VCaP (cell line): Measurements from ENCODE around the gene PELI3.
"Not testable (repeated sequence)": the region's sequence is repeated elsewhere in the genome, so short reads cannot be mapped to it uniquely, and the experiment has no call there.

Experiments used
- H3K27ac ChIP-seq: fragments of 450-650 bp; 2 replicates; pipeline ENCODE4 v1.5.1; 2017
- TF ChIP-seq, protein P1 (sequence below): fragments of 450-650 bp; conservative IDR thresholded peaks from 2 replicates; pipeline ENCODE4 v1.5.1; 2017; ENCODE audit warnings: mild to moderate bottlenecking, moderate library complexity

The PELI3 gene

DNA sequence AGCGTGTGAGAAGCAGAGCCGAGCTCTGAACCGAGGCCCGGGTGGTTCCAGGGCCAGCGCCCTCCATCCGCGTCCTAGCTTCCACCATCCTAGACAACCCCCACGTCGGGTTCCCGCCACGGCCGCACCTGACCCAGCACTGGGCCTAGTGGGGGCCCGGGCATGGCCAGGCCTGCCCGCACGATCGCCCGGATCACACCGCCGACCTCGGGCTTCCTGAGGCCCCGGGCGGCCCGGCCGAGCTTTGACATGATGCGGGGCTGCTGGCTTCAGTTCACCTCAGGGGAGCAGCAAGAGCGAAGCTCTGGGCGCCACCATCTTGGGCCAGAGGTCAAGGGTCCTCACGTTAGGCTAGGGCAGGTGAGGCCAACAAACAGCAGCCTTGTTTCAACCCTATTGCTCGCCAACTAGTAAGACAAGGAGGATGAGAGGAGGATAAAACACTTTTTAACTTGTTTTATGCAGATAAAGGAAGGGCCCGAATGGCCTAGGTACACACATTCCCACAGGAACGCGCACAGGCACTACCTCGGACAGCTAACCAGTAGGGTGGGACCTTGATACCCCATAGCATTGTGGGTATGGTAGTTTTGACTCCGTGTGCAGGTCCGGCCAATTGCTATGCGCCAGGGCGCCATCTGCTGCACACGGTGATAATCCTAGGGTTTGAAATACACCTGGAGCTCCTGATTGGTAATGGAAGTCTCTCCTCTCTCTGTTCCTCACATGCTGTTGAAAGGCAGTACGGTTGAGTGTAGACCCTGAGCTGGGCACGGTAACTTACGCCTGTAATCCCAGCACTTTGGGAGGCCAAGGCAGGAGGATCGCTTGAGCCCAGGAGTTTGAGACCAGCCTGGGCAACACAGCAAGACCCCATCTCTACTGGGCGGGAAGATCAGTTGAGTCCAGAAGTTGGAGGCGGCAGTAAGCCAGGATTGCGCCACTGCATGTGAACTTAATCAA, 27.9 kb upstream of the PELI3 start, which contains the start of gene MRPL11:
Gene MRPL11, minus strand, starts transcription at position 345 of the 963 bp plus-strand sequence. Its CDS starts 94 bp downstream, at position 251.
- TF ChIP-seq, protein P1, sequence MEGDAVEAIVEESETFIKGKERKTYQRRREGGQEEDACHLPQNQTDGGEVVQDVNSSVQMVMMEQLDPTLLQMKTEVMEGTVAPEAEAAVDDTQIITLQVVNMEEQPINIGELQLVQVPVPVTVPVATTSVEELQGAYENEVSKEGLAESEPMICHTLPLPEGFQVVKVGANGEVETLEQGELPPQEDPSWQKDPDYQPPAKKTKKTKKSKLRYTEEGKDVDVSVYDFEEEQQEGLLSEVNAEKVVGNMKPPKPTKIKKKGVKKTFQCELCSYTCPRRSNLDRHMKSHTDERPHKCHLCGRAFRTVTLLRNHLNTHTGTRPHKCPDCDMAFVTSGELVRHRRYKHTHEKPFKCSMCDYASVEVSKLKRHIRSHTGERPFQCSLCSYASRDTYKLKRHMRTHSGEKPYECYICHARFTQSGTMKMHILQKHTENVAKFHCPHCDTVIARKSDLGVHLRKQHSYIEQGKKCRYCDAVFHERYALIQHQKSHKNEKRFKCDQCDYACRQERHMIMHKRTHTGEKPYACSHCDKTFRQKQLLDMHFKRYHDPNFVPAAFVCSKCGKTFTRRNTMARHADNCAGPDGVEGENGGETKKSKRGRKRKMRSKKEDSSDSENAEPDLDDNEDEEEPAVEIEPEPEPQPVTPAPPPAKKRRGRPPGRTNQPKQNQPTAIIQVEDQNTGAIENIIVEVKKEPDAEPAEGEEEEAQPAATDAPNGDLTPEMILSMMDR: peak; percentile 99
- peak within 1 kb of the TSS; percentile 94 for H3K27ac ChIP-seq

DNA sequence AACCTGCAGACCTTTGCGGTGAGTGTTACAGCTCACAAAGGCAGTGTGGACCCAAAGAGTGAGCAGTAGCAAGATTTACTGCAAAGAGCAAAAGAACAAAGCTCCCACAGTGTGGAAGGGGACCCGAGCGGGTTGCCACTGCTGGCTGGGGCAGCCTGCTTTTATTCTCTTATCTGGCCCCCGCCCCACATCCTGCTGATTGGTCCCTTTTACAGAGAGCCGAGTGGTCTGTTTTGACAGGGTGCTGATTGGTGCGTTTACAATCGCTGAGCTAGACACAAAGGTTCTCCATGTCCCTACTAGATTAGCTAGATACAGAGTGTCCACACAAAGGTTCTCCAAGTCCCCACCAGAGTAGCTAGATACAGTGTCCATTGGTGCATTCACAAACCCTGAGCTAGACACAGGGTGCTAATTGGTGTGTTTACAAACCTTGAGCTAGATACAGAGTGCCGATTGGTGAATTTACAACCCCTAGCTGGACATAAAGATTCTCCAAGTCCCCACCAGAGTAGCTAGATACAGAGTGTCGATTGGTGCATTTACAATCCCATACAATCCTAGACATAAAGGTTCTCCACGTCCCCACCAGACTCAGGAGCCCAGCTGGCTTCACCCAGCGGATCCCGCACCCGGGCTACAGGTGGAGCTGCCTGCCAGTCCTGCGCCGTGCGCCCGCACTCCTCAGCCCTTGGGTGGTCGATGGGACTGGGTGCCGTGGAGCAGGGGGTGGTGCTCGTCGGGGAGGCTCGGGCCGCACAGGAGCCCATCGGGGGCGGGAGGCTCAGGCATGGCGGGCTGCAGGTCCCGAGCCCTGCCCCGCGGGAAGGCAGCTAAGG, 26.4 kb upstream of the PELI3 start:
- H3K27ac ChIP-seq: not testable (repeated sequence)

DNA sequence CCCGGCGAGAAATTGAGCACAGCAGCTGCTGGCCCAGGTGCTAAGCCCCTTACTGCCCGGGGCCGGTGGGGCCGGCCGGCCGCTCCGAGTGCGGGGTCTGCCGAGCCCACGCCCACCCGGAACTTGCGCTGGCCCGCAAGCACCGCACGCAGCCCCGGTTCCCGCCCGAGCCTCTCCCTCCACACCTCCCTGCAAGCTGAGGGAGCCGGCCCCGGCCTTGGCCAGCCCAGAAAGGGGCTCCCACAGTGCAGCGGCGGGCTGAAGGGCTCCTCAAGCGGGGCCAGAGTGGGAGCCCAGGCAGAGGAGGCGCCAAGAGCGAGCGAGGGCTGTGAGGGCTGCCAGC, 25.8 kb upstream of the PELI3 start:
- H3K27ac ChIP-seq: not testable (repeated sequence)

DNA sequence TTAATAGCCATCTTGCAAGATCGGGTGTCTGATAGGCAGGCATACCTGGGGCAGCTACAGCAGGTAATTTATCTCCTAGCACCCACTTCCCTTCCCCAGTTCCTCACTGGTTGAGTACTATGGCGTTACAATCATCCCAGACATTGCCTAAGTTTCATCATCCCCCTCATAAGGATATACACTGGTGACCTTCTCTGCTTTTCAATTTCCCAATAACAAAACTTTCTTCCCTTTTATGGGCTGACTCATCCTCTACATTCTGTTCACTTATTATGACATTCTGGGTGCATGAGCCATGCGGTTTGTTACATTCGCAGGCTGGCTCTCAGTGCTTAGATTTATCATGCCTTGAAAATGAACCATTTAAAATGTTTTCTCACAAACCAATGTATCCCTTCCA, 23.1 kb upstream of the PELI3 start:
- TF ChIP-seq, protein P1: no peak
- H3K27ac ChIP-seq: peak overlapping the region; percentile 60

DNA sequence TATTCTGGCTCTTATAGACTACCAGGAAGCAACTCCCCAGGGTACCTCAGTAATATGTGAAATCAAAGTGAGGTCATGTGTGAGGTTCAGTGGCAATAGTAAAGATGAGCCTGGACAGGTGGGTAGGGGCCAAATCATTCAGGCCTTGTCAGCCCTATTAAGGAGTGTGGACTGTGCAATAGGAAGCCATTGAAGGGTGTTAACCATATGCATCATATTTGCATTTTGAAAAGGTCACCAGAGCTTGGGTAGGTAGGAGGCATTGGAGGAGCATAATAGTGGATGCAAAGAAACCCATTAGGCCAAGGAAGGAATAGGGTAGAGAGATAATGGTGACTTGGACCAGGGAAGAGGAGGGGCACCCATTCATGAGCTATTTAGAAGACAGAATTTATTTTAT, 19.7 kb upstream of the PELI3 start:
- TF ChIP-seq, protein P1: no peak
- no peak overlapping the region for H3K27ac ChIP-seq

DNA sequence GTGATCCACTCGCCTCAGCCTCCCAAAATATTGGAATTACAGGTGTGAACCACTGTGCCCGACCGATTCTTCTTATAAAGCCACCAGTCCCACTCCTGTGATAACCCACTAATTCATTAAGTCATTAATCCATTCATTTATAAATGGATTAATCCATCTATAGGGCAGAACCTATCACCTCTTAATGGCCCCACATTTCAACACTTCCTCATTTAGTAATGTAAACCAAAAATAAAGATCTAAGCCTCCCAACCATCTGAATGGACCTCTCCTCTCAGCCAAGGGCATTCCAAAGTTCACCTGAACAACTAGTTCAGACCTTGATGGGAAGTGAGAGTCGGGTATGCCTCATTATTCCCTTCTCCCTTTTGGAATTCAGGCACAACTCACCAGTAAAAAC, 18.2 kb upstream of the PELI3 start:
- TF ChIP-seq, protein P1: no peak

DNA sequence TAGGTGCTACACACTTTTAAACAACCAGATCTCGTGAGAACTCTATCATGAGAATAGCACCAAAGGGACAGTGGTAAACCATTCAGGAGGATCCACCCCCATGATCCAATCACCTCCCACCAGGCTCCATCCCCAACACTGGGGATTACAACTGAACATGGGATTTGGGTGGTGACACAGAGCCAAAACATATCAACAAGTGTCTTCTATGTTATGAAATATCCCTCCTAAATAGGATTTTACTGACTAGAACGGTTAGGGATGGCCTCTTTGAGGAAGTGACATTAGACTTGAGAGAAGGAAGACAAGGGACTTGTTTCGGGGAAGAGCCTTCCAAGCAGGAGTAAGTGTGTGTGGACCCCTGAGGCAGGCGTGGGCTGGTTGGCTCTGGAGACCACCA, 16.1 kb upstream of the PELI3 start:
- H3K27ac ChIP-seq: no peak overlapping the region
- TF ChIP-seq, protein P1: no peak

More for the DNA sequence above, 18.2 kb upstream of the PELI3 start:
- no peak overlapping the region for H3K27ac ChIP-seq

DNA sequence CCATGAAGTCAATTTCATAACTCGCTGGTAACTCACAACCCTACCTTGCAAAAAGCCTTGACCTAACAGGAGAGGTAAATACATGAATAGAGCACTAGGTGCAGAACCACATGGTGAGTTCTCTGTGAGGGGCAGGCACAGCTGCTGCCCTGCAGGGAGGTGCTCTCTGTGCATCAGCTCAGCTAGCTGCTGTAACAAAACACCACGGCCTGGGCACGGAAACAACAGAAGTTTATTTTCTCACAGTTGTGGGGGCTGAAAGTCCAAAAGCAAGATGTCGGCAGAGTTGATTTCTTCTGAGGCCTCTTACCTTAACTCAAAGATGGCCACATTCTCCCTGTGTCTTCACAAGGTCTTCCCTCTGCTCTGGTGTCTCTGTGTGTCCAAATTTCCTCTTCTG, 15.0 kb upstream of the PELI3 start:
- no peak overlapping the region for H3K27ac ChIP-seq

More for the DNA sequence above, 15.0 kb upstream of the PELI3 start:
- TF ChIP-seq, protein P1: no peak
